Liver (tissue), 3 donors: Measurements from ENCODE around the gene CSF2.

Experiments
- EGR1 ChIP-seq, 2 donors: IDR thresholded peaks; 2 replicates each; pipeline ENCODE4 v1.6.1; 2016 to 2018; ENCODE audit warnings: antibody characterized with exemption in 2 of 2, low read depth in 2 of 2
- HNF4G ChIP-seq: IDR thresholded peaks from 2 replicates; pipeline ENCODE4 v1.6.1; 2016; ENCODE audit warnings: antibody characterized with exemption
- RAD21 ChIP-seq, 2 donors: IDR thresholded peaks; 2 replicates each; pipeline ENCODE4 v1.6.1; 2016; ENCODE audit warnings: antibody characterized with exemption in 2 of 2, mild to moderate bottlenecking in 2 of 2
- RXRA ChIP-seq, 2 donors: IDR thresholded peaks; 2 replicates each; pipeline ENCODE4 v1.6.1; 2017 to 2018; ENCODE audit warnings: antibody characterized with exemption in 2 of 2, mild to moderate bottlenecking in 1 of 2
- ZBTB33 ChIP-seq: IDR thresholded peaks from 2 replicates; pipeline ENCODE4 v1.6.1; 2016; ENCODE audit warnings: antibody characterized with exemption
- TF ChIP-seq, protein P1 (sequence below): fragments of 150-350 bp; IDR thresholded peaks from 2 replicates; pipeline ENCODE4 v1.5.1; 2017; ENCODE audit warnings: improper control_type of control experiment, low read depth, low read length; ENCODE audit not compliant: missing input control
- donor health status: healthy.
- donor health status: healthy.

DNA sequence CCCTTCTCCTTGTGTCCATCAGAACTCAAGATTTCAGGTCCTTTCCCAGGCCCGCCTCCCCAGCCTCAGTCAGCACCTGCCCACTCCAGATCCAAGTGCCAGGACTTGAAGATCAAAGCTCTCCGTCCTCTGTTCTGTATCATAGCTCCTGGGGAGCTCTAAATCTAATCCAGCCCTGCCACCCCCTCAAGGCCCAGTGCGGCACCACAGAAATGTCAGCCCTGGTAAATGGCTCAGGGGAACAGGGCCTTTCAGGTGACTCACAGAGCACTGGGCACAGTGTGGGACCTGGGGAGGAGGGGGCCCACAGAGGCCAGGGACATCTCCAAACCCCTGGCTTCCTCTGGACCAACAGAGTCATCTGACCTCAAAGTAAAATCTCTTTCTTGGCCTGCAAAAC, 6.0 kb downstream of the CSF2 start:
- TF ChIP-seq RAD21 (IDR thresholded peaks at IDR 0.05): no peak
- TF ChIP-seq, protein P1, sequence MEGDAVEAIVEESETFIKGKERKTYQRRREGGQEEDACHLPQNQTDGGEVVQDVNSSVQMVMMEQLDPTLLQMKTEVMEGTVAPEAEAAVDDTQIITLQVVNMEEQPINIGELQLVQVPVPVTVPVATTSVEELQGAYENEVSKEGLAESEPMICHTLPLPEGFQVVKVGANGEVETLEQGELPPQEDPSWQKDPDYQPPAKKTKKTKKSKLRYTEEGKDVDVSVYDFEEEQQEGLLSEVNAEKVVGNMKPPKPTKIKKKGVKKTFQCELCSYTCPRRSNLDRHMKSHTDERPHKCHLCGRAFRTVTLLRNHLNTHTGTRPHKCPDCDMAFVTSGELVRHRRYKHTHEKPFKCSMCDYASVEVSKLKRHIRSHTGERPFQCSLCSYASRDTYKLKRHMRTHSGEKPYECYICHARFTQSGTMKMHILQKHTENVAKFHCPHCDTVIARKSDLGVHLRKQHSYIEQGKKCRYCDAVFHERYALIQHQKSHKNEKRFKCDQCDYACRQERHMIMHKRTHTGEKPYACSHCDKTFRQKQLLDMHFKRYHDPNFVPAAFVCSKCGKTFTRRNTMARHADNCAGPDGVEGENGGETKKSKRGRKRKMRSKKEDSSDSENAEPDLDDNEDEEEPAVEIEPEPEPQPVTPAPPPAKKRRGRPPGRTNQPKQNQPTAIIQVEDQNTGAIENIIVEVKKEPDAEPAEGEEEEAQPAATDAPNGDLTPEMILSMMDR: no peak
- TF ChIP-seq RXRA (IDR thresholded peaks at IDR 0.05): no peak
- no peak for TF ChIP-seq ZBTB33
- no peak for TF ChIP-seq HNF4G
- TF ChIP-seq EGR1 (IDR thresholded peaks at IDR 0.05; ENCODE audit: low read depth in 2 of 2): no peak
